HCT116 (cell line): ENCODE measurements around the gene MCF2L. TPM values are rescaled to one million over a fixed set of nuclear protein-coding genes. Genes with fewer than 3 reads are reported as not detected.

ENCODE experiments used
- ATAC-seq: fragments of 200-7000 bp; cut with Tn5 transposase; 2 replicates; pipeline ENCODE4 v1.9.1; 2020; ENCODE audit warnings: mild to moderate bottlenecking, moderate library complexity
- BruUV-seq: library from RNA; stranded (reverse); fragments of 400-500 nt; replicated peaks from 2 replicates; lab custom pipeline; 2021; lab: Mats Ljungman, UMichigan
- CTCF ChIA-PET: fragments of 300-600 bp; sonication (Branson Sonifier 250); formaldehyde crosslinking; loops from one replicate; lab custom pipeline; 2021; ENCODE audit warnings: antibody characterized with exemption; lab: Charles Lee
- POLR2A ChIA-PET: fragments of 300-600, 350-600 bp; sonication (Branson Sonifier 250); formaldehyde crosslinking; loops from one replicate; lab custom pipeline; 2021; ENCODE audit warnings: antibody characterized with exemption; lab: Charles Lee
- RAD21 ChIA-PET, 2 experiments: fragments of 300-600 bp; sonication (Branson Sonifier 250); formaldehyde crosslinking; loops; one replicate each; lab custom pipeline; 2023; ENCODE audit warnings: low total read pairs in 2 of 2; ENCODE audit not compliant: uncharacterized antibody in 2 of 2, unreplicated experiment in 2 of 2, low non-redundant PET in 1 of 2; lab: Charles Lee
- DNase-seq: peaks from one replicate; pipeline ENCODE4 v3.0.0-alpha.2; 2010; ENCODE audit warnings: low read depth, low spot score
- H2AFZ ChIP-seq: fragments of 200-600 bp; shearing (Covaris generic), sonication (generic); 2 replicates; pipeline ENCODE4 v1.6.1; 2017; ENCODE audit warnings: low read depth, mixed run types, mixed read lengths, antibody characterized with exemption, low read length; ENCODE audit not compliant: poor library complexity, severe bottlenecking
- H3K27ac ChIP-seq: 2 replicates; pipeline ENCODE4 v1.5.1; 2012; ENCODE audit warnings: low read depth, low read length
- H3K27me3 ChIP-seq: fragments of 200-600 bp; sonication (generic); 2 replicates; pipeline ENCODE4 v1.6.1; 2016; ENCODE audit warnings: mixed run types, low read length, mixed read lengths; ENCODE audit not compliant: insufficient read depth
- H3K36me3 ChIP-seq, 2 experiments: fragments of 200-500 bp in 1 of 2; fragments of 200-600 bp in 1 of 2; sonication (Bioruptor generic) in 1 of 2; sonication (generic) in 1 of 2; 2 replicates each; pipeline versions ENCODE4 v1.5.1 to v1.6.1; 2014 to 2016; ENCODE audit warnings: low read length in 2 of 2, inconsistent platforms in 1 of 2, mixed read lengths in 1 of 2, mixed run types in 1 of 2; ENCODE audit not compliant: insufficient read depth in 2 of 2, control insufficient read depth in 1 of 2
- H3K4me1 ChIP-seq, 2 experiments: fragments of 200-600 bp in 1 of 2; sonication (generic) in 1 of 2; 2 replicates each; pipeline versions ENCODE4 v1.5.1 to v1.6.1; 2012 to 2017; ENCODE audit warnings: low read length in 2 of 2, inconsistent platforms in 1 of 2, mild to moderate bottlenecking in 1 of 2, mixed read lengths in 1 of 2, mixed run types in 1 of 2, moderate library complexity in 1 of 2; ENCODE audit not compliant: insufficient read depth in 2 of 2, control insufficient read depth in 1 of 2
- H3K4me2 ChIP-seq: fragments of 200-600 bp; sonication (generic); 2 replicates; pipeline ENCODE4 v1.6.1; 2017; ENCODE audit warnings: mixed run types, low read length, mixed read lengths
- H3K4me3 ChIP-seq, 2 experiments: fragments of 200-600 bp in 1 of 2; sonication (generic) in 1 of 2; replicated peaks in 1 of 2; 2 replicates each; pipeline ENCODE4 v1.5.1; 2011 to 2016; ENCODE audit warnings: low read length in 2 of 2, control low read depth in 1 of 2, low read depth in 1 of 2, mild to moderate bottlenecking in 1 of 2, mixed read lengths in 1 of 2, mixed run types in 1 of 2
- H3K79me2 ChIP-seq: fragments of 200-600 bp; sonication (generic); 2 replicates; pipeline ENCODE4 v1.6.1; 2017; ENCODE audit warnings: mild to moderate bottlenecking, mixed run types, low read length, moderate library complexity, mixed read lengths; ENCODE audit not compliant: insufficient read depth
- H3K9ac ChIP-seq: fragments of 200-600 bp; sonication (generic); 2 replicates; pipeline ENCODE4 v1.6.1; 2016; ENCODE audit warnings: low read length, mixed read lengths
- H3K9me2 ChIP-seq: fragments of 200-600 bp; sonication (generic), shearing (Covaris generic); 2 replicates; pipeline ENCODE4 v1.6.1; 2017; ENCODE audit warnings: mixed run types, mild to moderate bottlenecking, moderate library complexity; ENCODE audit not compliant: insufficient read depth
- H3K9me3 ChIP-seq, 2 experiments: fragments of 200-500 bp in 1 of 2; fragments of 200-600 bp in 1 of 2; sonication (Bioruptor generic) in 1 of 2; sonication (generic) in 1 of 2; 2 replicates each; pipeline ENCODE4 v1.6.1; 2014 to 2017; ENCODE audit warnings: low read length in 2 of 2, mixed read lengths in 2 of 2, inconsistent platforms in 1 of 2, low read depth in 1 of 2, mild to moderate bottlenecking in 1 of 2, mixed run types in 1 of 2, moderate library complexity in 1 of 2; ENCODE audit not compliant: control insufficient read depth in 1 of 2, insufficient read depth in 1 of 2
- H4K20me1 ChIP-seq: fragments of 200-600 bp; sonication (generic), shearing (Covaris generic); 2 replicates; pipeline ENCODE4 v1.6.1; 2017; ENCODE audit warnings: mixed run types, mild to moderate bottlenecking, moderate library complexity; ENCODE audit not compliant: insufficient read depth
- CBX3 ChIP-seq: IDR thresholded peaks from 2 replicates; pipeline ENCODE4 v1.6.1; 2012; ENCODE audit warnings: low read depth
- CEBPB ChIP-seq: IDR thresholded peaks from 2 replicates; pipeline ENCODE4 v1.6.1; 2012; ENCODE audit warnings: low read depth
- EGR1 ChIP-seq: IDR thresholded peaks from 2 replicates; pipeline ENCODE4 v1.6.1; 2012; ENCODE audit warnings: low read depth
- ELF1 ChIP-seq: IDR thresholded peaks from 2 replicates; pipeline ENCODE4 v1.6.1; 2012; ENCODE audit warnings: low read depth, borderline replicate concordance
- EZH2 ChIP-seq: fragments of 200-600 bp; sonication (generic); IDR thresholded peaks from 2 replicates; pipeline ENCODE4 v1.6.1; 2017; ENCODE audit warnings: antibody characterized with exemption, mixed run types
- EZH2phosphoT487 ChIP-seq: fragments of 200-600 bp; IDR thresholded peaks from 2 replicates; pipeline ENCODE4 v1.6.1; 2018; ENCODE audit warnings: antibody characterized with exemption, borderline replicate concordance
- FOSL1 ChIP-seq: IDR thresholded peaks from 2 replicates; pipeline ENCODE4 v1.6.1; 2012; ENCODE audit warnings: low read depth
- JUND ChIP-seq: IDR thresholded peaks from 2 replicates; pipeline ENCODE4 v1.6.1; 2012
- RAD21 ChIP-seq: IDR thresholded peaks from 2 replicates; pipeline ENCODE4 v1.6.1; 2012; ENCODE audit warnings: low read depth, mild to moderate bottlenecking
- SIN3A ChIP-seq: IDR thresholded peaks from 2 replicates; pipeline ENCODE4 v1.6.1; 2012; ENCODE audit warnings: low read depth
- SP1 ChIP-seq: IDR thresholded peaks from 2 replicates; pipeline ENCODE4 v1.6.1; 2012; ENCODE audit warnings: low read depth
- SRF ChIP-seq: IDR thresholded peaks from 2 replicates; pipeline ENCODE4 v1.6.1; 2012; ENCODE audit warnings: low read depth
- TCF7L2 ChIP-seq: IDR thresholded peaks from 2 replicates; pipeline ENCODE4 v1.7.0; 2011; ENCODE audit warnings: borderline replicate concordance, inconsistent platforms; ENCODE audit not compliant: insufficient read depth, insufficient read length; ENCODE audit errors: extremely low read depth
- YY1 ChIP-seq: IDR thresholded peaks from 2 replicates; pipeline ENCODE4 v1.6.1; 2011; ENCODE audit warnings: low read length, low read depth, moderate library complexity, mild to moderate bottlenecking; ENCODE audit not compliant: insufficient replicate concordance; ENCODE audit errors: extremely low read depth
- ZFX ChIP-seq: fragments of 450-650 bp; IDR thresholded peaks from 2 replicates; pipeline ENCODE4 v1.6.1; 2017
- intact Hi-C: fragments of 100-400 bp; cut with micrococcal nuclease; formaldehyde crosslinking; loops from 2 replicates; pipeline ENCODE4 v1.10.0; 2022
- total RNA-seq: library from RNA; stranded (reverse); gene quantifications from one replicate; pipeline ENCODE4 v1.2.1, GENCODE V29; 2021; ENCODE audit not compliant: unreplicated experiment
- TF ChIP-seq, protein P1 (sequence below): IDR thresholded peaks from 2 replicates; pipeline ENCODE4 v1.6.1; 2011; ENCODE audit warnings: mild to moderate bottlenecking, low read length, moderate library complexity; ENCODE audit not compliant: insufficient replicate concordance; ENCODE audit errors: extremely low read depth
- TF ChIP-seq, protein P2 (sequence below), 3 experiments: fragments of 200-600 bp in 1 of 3; sonication (generic) in 1 of 3; IDR thresholded peaks in 2 of 3; conservative IDR thresholded peaks in 1 of 3; 2 replicates each; pipeline ENCODE4 v1.5.1; 2012 to 2017; ENCODE audit warnings: low read depth in 2 of 3, low read length in 2 of 3, antibody characterized with exemption in 1 of 3, borderline replicate concordance in 1 of 3, control low read depth in 1 of 3, mild to moderate bottlenecking in 1 of 3, mixed read lengths in 1 of 3, mixed run types in 1 of 3, moderate library complexity in 1 of 3; ENCODE audit not compliant: insufficient read depth in 1 of 3
- TF ChIP-seq, protein P3 (sequence below): IDR thresholded peaks from 2 replicates; pipeline ENCODE4 v1.6.1; 2012; ENCODE audit warnings: low read depth
- TF ChIP-seq, protein P4 (sequence below): IDR thresholded peaks from 2 replicates; pipeline ENCODE4 v1.6.1; 2012

Gene MCF2L
- total RNA-seq, 1 experiment from 2014 or later: 19.3 TPM

DNA sequence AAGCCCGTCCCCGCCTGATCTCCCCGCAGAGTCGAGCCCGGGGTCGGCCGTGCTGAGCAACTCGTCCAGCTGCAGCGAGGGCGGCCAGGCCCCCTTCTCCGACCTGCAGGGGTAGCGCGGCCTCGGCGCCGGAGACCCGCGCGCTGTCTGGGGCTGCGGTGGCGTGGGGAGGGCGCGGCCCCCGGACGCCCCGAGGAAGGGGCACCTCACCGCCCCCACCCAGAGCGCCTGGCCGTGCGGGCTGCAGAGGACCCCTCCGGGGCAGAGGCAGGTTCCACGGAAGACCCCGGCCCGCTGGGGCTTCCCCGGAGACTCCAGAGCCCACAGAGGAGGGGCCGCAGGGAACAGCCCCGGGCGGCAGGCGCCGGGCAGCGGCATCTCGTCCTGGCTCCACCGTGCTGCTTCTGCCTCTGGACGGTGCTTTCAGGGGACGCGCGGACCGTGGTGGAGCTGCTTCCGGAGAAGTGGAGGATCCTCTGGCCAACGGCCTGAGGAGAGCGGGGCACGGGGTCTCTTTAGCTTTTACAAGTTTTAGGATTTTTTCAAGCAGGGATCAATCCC lies 127.8 kb downstream of the MCF2L start:
- H3K9me3 ChIP-seq: no peaks in the 10 kb centered on the region
- no peak overlapping the region for H3K4me2 ChIP-seq
- no peak overlapping the region for H3K27ac ChIP-seq
- no peak for DNase-seq
- BruUV-seq: no TSS peak
- H2AFZ ChIP-seq: no peak overlapping the region
- TF ChIP-seq, protein P1, sequence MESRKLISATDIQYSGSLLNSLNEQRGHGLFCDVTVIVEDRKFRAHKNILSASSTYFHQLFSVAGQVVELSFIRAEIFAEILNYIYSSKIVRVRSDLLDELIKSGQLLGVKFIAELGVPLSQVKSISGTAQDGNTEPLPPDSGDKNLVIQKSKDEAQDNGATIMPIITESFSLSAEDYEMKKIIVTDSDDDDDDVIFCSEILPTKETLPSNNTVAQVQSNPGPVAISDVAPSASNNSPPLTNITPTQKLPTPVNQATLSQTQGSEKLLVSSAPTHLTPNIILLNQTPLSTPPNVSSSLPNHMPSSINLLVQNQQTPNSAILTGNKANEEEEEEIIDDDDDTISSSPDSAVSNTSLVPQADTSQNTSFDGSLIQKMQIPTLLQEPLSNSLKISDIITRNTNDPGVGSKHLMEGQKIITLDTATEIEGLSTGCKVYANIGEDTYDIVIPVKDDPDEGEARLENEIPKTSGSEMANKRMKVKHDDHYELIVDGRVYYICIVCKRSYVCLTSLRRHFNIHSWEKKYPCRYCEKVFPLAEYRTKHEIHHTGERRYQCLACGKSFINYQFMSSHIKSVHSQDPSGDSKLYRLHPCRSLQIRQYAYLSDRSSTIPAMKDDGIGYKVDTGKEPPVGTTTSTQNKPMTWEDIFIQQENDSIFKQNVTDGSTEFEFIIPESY: no peak
- TF ChIP-seq SP1: no peak
- TF ChIP-seq EZH2phosphoT487: no peak
- no peak for TF ChIP-seq RAD21
- no peak for TF ChIP-seq TCF7L2
- TF ChIP-seq SRF: no peak
- TF ChIP-seq CEBPB: no peak
- TF ChIP-seq EGR1: no peak
- TF ChIP-seq EZH2: no peak
- TF ChIP-seq YY1: no peak
- no peak for TF ChIP-seq ZFX
- TF ChIP-seq, protein P2, sequence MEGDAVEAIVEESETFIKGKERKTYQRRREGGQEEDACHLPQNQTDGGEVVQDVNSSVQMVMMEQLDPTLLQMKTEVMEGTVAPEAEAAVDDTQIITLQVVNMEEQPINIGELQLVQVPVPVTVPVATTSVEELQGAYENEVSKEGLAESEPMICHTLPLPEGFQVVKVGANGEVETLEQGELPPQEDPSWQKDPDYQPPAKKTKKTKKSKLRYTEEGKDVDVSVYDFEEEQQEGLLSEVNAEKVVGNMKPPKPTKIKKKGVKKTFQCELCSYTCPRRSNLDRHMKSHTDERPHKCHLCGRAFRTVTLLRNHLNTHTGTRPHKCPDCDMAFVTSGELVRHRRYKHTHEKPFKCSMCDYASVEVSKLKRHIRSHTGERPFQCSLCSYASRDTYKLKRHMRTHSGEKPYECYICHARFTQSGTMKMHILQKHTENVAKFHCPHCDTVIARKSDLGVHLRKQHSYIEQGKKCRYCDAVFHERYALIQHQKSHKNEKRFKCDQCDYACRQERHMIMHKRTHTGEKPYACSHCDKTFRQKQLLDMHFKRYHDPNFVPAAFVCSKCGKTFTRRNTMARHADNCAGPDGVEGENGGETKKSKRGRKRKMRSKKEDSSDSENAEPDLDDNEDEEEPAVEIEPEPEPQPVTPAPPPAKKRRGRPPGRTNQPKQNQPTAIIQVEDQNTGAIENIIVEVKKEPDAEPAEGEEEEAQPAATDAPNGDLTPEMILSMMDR (IDR thresholded peaks at IDR 0.05 in 2 of 3, conservative IDR thresholded peaks at IDR 0.05 in 1 of 3; ENCODE audit: borderline replicate concordance in 1 of 3, insufficient read depth in 1 of 3, low read depth in 2 of 3, low read length in 2 of 3): no peak
- no peak for TF ChIP-seq CBX3
- no peak for TF ChIP-seq ELF1
- TF ChIP-seq, protein P3, sequence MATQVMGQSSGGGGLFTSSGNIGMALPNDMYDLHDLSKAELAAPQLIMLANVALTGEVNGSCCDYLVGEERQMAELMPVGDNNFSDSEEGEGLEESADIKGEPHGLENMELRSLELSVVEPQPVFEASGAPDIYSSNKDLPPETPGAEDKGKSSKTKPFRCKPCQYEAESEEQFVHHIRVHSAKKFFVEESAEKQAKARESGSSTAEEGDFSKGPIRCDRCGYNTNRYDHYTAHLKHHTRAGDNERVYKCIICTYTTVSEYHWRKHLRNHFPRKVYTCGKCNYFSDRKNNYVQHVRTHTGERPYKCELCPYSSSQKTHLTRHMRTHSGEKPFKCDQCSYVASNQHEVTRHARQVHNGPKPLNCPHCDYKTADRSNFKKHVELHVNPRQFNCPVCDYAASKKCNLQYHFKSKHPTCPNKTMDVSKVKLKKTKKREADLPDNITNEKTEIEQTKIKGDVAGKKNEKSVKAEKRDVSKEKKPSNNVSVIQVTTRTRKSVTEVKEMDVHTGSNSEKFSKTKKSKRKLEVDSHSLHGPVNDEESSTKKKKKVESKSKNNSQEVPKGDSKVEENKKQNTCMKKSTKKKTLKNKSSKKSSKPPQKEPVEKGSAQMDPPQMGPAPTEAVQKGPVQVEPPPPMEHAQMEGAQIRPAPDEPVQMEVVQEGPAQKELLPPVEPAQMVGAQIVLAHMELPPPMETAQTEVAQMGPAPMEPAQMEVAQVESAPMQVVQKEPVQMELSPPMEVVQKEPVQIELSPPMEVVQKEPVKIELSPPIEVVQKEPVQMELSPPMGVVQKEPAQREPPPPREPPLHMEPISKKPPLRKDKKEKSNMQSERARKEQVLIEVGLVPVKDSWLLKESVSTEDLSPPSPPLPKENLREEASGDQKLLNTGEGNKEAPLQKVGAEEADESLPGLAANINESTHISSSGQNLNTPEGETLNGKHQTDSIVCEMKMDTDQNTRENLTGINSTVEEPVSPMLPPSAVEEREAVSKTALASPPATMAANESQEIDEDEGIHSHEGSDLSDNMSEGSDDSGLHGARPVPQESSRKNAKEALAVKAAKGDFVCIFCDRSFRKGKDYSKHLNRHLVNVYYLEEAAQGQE: no peak
- no peak for TF ChIP-seq SIN3A
- TF ChIP-seq, protein P4, sequence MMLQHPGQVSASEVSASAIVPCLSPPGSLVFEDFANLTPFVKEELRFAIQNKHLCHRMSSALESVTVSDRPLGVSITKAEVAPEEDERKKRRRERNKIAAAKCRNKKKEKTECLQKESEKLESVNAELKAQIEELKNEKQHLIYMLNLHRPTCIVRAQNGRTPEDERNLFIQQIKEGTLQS: no peak
- TF ChIP-seq FOSL1: no peak
- TF ChIP-seq JUND: no peak
- TF ChIP-seq, all 23 proteins: peak for 0
- H3K9me2 ChIP-seq: no peaks in the 10 kb centered on the region
- H4K20me1 ChIP-seq: no peaks in the 10 kb centered on the region
- no peaks in the 10 kb centered on the region for H3K79me2 ChIP-seq
- no peak overlapping the region for H3K9ac ChIP-seq
- intact Hi-C loops: no loop called here
- H3K4me3 ChIP-seq: no peak overlapping the region
- RAD21 ChIA-PET: no interaction called here
- H3K36me3 ChIP-seq: no peaks in the 10 kb centered on the region
- no peak for ATAC-seq
- CTCF ChIA-PET: no interaction called here
- POLR2A ChIA-PET: no interaction called here
- H3K27me3 ChIP-seq: peaks cover 5% of the 10 kb centered on the region; the same call in 1 of the 2 replicates
- no peaks in the 10 kb centered on the region for H3K4me1 ChIP-seq
